Measurements from ENCODE around the gene SGMS2. TPM values are rescaled to one million over a fixed set of nuclear protein-coding genes. Genes with fewer than 3 reads are reported as not detected.

The SGMS2 gene
- total and polyA plus RNA-seq, 2 of the 13 experiments (the other 11 are each of a cell fraction or from before 2014, with no cell fraction given), result 1.2 to 1.7 TPM

DNA sequence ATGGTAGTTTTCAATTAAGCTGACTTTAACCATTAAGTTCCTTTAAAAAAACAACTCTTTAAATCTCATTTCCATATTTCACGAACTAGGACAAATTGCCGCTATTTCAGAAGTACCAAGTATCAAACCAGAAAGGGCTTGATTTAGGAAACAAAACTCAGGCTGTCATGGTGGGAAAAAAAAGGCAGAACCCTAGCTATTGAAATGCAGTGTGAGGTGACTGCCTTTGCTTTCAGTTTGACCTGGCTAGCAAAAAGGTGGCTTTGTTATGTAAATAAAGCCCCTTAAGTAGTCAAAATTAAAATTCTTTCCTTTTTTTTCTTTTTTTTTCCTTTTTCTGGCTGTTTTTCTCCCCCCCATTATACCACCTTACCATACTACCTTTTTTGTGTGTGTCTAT lies 66.0 kb downstream of the SGMS2 start (continued):
- TF ChIP-seq, protein P1, sequence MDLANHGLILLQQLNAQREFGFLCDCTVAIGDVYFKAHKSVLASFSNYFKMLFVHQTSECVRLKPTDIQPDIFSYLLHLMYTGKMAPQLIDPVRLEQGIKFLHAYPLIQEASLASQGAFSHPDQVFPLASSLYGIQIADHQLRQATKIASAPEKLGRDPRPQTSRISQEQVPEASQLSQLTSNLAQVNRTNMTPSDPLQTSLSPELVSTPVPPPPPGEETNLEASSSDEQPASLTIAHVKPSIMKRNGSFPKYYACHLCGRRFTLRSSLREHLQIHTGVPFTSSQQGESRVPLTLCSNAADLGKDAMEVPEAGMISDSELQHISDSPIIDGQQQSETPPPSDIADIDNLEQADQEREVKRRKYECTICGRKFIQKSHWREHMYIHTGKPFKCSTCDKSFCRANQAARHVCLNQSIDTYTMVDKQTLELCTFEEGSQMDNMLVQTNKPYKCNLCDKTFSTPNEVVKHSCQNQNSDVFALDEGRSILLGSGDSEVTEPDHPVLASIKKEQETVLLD (CRISPR knock-in tag; IDR thresholded peaks at IDR 0.05; ENCODE audit: low read depth), result no peak

DNA sequence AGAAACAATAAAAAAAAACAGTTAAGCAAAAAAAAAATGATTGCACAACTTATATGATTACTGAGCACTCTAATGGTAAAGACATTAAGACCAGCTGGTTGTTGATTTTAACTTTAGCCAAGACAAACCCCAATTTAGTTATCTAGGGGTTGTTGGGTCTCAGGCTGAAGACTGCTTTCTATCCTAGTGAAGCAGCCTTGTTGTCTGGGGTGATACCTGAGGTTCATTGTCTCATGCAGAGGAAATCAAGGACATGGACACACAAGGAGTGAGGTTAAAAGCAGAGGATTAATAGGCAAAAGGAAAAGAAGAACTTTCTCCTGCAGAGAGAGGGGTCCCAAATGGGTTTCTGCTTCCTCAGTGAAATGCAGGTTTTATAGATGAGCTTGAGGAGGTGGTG lies 66.6 kb downstream of the SGMS2 start:
- BruUV-seq (replicated peaks), result no TSS peak
- FAIRE-seq (no peak), ATAC-seq (no peak), DNase-seq (ENCODE audit: low spot score) (no peak)
- Histone ChIP-seq H3K4me2 (ENCODE audit: low read depth, low read length) (no peak overlapping the region), H3K9me3 (ENCODE audit: low read length) (peaks cover 41% of the 10 kb centered on the region), H3K9ac (ENCODE audit: insufficient read depth, low read depth, low read length) (no peak overlapping the region), H3K36me3 (replicated peaks in 1 of 2; ENCODE audit: control insufficient read depth in 1 of 2, insufficient read depth in 2 of 2, low read length in 2 of 2) (no peaks in the 10 kb centered on the region), H3K27me3 (ENCODE audit: control insufficient read depth in 1 of 2, insufficient read depth in 2 of 2, low read length in 2 of 2) (no peaks in the 10 kb centered on the region), H3K27ac (ENCODE audit: extremely low read length, insufficient read depth, low read length) (no peak overlapping the region), H2AFZ (ENCODE audit: low read length) (no peak overlapping the region), H3K79me2 (ENCODE audit: insufficient read depth, low read length) (no peaks in the 10 kb centered on the region), H3K4me3 (replicated peaks in 1 of 3; ENCODE audit: insufficient read depth in 1 of 3, low read depth in 2 of 3, low read length in 3 of 3) (no peak overlapping the region), H3K4me1 (ENCODE audit: insufficient read depth, low read length) (peaks cover 5% of the 10 kb centered on the region), H4K20me1 (ENCODE audit: insufficient read depth, low read length) (no peaks in the 10 kb centered on the region)
- in situ Hi-C loops (cut with HindIII; ENCODE audit: extremely low pct_ligation_motif_present, low pct_unique_long_range_greater_than_20kb), result no loop called here
- POLR2A ChIA-PET, result no interaction called here
- CTCF ChIA-PET (ENCODE audit: low intra/inter-chr PET ratio, low total read pairs), result no interaction called here
- no peak for TF ChIP-seq MZF1 (CRISPR knock-in tag; IDR thresholded peaks at IDR 0.05; ENCODE audit: borderline replicate concordance)
- TF ChIP-seq ZXDC (CRISPR knock-in tag; IDR thresholded peaks at IDR 0.05), result no peak
- no peak for TF ChIP-seq ZNF160 (CRISPR knock-in tag; IDR thresholded peaks at IDR 0.05)
- no peak for TF ChIP-seq DBP (CRISPR knock-in tag; IDR thresholded peaks at IDR 0.05; ENCODE audit: not compliant biosample characterization)
- no peak for TF ChIP-seq ZNF841 (CRISPR knock-in tag; IDR thresholded peaks at IDR 0.05; ENCODE audit: borderline replicate concordance)
- no peak for TF ChIP-seq NFE2L1 (CRISPR knock-in tag; IDR thresholded peaks at IDR 0.05; ENCODE audit: borderline replicate concordance)
- no peak for TF ChIP-seq HOXA3 (CRISPR knock-in tag; IDR thresholded peaks at IDR 0.05)
- no peak for TF ChIP-seq ZNF333 (CRISPR knock-in tag; IDR thresholded peaks at IDR 0.05; ENCODE audit: borderline replicate concordance)
- TF ChIP-seq ZNF44 (CRISPR knock-in tag; IDR thresholded peaks at IDR 0.05), result no peak
- no peak for TF ChIP-seq ZNF326 (CRISPR knock-in tag; IDR thresholded peaks at IDR 0.05; ENCODE audit: borderline replicate concordance)
- no peak for TF ChIP-seq NR2F6 (IDR thresholded peaks at IDR 0.05)
- no peak for TF ChIP-seq NR2F6 (CRISPR knock-in tag; IDR thresholded peaks at IDR 0.05)
- TF ChIP-seq ZNF557 (CRISPR knock-in tag; IDR thresholded peaks at IDR 0.05), result no peak
- intact Hi-C loops (cut with micrococcal nuclease; ENCODE audit: unreplicated experiment), result no loop called here
